Erythroblast (primary cell): ENCODE measurements around the gene CLEC11A.

ENCODE experiments used
- DNase-seq, 2 experiments: peaks; one replicate each; lab custom pipeline; 2025; lab: John Stamatoyannopoulos, UW
- GATA1 ChIP-seq: IDR thresholded peaks from 2 replicates; pipeline ENCODE4 v1.6.1; 2011; ENCODE audit warnings: low read depth, mild to moderate bottlenecking, control low read depth, low read length, moderate library complexity
- POLR2A ChIP-seq: IDR thresholded peaks from 2 replicates; pipeline ENCODE4 v1.6.1; 2011; ENCODE audit warnings: mild to moderate bottlenecking, low read length

CLEC11A gene

GRCh38 chr19:50697414-50698124, 25.6 kb upstream of the CLEC11A start:
- no peak for DNase-seq
- TF ChIP-seq POLR2A (no peak), GATA1 (no peak)

GRCh38 chr19:50701367-50701985, 21.7 kb upstream of the CLEC11A start:
- TF ChIP-seq POLR2A (no peak), GATA1 (no peak)
- DNase-seq = no peak

- TF ChIP-seq GATA1 = no peak
- no peak for TF ChIP-seq POLR2A
- no peak for DNase-seq
Observed at GRCh38 chr19:50702158-50702870, 20.9 kb upstream of the CLEC11A start.

GRCh38 chr19:50702871-50703829, 20.0 kb upstream of the CLEC11A start:
- no peak for DNase-seq

GRCh38 chr19:50703915-50704796, 19.0 kb upstream of the CLEC11A start:
- no peak for DNase-seq
- no peak for TF ChIP-seq GATA1
- TF ChIP-seq POLR2A = no peak

More at GRCh38 chr19:50702871-50703829, 20.0 kb upstream of the CLEC11A start:
- TF ChIP-seq POLR2A = no peak

GRCh38 chr19:50705422-50706019, 17.6 kb upstream of the CLEC11A start:
- TF ChIP-seq GATA1 (no peak), POLR2A (no peak)
- peak; percentile 32 to 46 for DNase-seq

- TF ChIP-seq GATA1 = no peak
- DNase-seq = no peak
Observed at GRCh38 chr19:50706387-50706786, 16.8 kb upstream of the CLEC11A start.

GRCh38 chr19:50708179-50708879, 14.8 kb upstream of the CLEC11A start:
- TF ChIP-seq POLR2A (no peak), GATA1 (no peak)
- DNase-seq = no peak

- TF ChIP-seq POLR2A (no peak), GATA1 (no peak)
Observed at GRCh38 chr19:50710094-50710493, 13.1 kb upstream of the CLEC11A start.

GRCh38 chr19:50710612-50711011, 12.6 kb upstream of the CLEC11A start:
- no peak for DNase-seq
- TF ChIP-seq GATA1 (no peak), POLR2A (no peak)

More at GRCh38 chr19:50710094-50710493, 13.1 kb upstream of the CLEC11A start:
- DNase-seq = no peak

GRCh38 chr19:50711196-50711595, 12.0 kb upstream of the CLEC11A start:
- DNase-seq = no peak
- no peak for TF ChIP-seq POLR2A
- no peak for TF ChIP-seq GATA1

GRCh38 chr19:50711805-50712204, 11.4 kb upstream of the CLEC11A start:
- DNase-seq = no peak
- no peak for TF ChIP-seq POLR2A
- no peak for TF ChIP-seq GATA1
